ENCODE data around the gene DRAM1. TPM values are rescaled to one million over a fixed set of nuclear protein-coding genes. Genes with fewer than 3 reads are reported as not detected.

DRAM1 gene
- total RNA-seq, 4 donors from 2014 or later = 13.2 to 29.1 (median 21.2) TPM

- Histone ChIP-seq H3K4me3 (no peak overlapping the region), H3K4me1 (no peaks in the 10 kb centered on the region), H3K36me3 (no peaks in the 10 kb centered on the region), H3K27ac (no peak overlapping the region), H3K9me3 (no peaks in the 10 kb centered on the region), H3K27me3 (no peaks in the 10 kb centered on the region)
- no peak for ATAC-seq
- 78% methylated on average over 3 of the region's 5 CpGs; no CpG with 5 or more reads in 1 of the 2 donors for WGBS, 2 donors (ENCODE audit: low coverage in 1 of 2)
- TF ChIP-seq POLR2A (IDR thresholded peaks at IDR 0.05) (no peak), EP300 (IDR thresholded peaks at IDR 0.05) (no peak), POLR2AphosphoS5 (IDR thresholded peaks at IDR 0.05) (no peak)
- TF ChIP-seq, protein P1, sequence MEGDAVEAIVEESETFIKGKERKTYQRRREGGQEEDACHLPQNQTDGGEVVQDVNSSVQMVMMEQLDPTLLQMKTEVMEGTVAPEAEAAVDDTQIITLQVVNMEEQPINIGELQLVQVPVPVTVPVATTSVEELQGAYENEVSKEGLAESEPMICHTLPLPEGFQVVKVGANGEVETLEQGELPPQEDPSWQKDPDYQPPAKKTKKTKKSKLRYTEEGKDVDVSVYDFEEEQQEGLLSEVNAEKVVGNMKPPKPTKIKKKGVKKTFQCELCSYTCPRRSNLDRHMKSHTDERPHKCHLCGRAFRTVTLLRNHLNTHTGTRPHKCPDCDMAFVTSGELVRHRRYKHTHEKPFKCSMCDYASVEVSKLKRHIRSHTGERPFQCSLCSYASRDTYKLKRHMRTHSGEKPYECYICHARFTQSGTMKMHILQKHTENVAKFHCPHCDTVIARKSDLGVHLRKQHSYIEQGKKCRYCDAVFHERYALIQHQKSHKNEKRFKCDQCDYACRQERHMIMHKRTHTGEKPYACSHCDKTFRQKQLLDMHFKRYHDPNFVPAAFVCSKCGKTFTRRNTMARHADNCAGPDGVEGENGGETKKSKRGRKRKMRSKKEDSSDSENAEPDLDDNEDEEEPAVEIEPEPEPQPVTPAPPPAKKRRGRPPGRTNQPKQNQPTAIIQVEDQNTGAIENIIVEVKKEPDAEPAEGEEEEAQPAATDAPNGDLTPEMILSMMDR (IDR thresholded peaks at IDR 0.05) = no peak
These were observed 51.2 kb downstream of the DRAM1 start for GRCh38 chr12:101928556-101928955.

- WGBS, 2 donors (ENCODE audit: low coverage in 1 of 2) = 69 to 88% methylated on average over 6 to 10 of the region's 11 CpGs
These were observed 52.1 kb downstream of the DRAM1 start for GRCh38 chr12:101929365-101930041.

DNA sequence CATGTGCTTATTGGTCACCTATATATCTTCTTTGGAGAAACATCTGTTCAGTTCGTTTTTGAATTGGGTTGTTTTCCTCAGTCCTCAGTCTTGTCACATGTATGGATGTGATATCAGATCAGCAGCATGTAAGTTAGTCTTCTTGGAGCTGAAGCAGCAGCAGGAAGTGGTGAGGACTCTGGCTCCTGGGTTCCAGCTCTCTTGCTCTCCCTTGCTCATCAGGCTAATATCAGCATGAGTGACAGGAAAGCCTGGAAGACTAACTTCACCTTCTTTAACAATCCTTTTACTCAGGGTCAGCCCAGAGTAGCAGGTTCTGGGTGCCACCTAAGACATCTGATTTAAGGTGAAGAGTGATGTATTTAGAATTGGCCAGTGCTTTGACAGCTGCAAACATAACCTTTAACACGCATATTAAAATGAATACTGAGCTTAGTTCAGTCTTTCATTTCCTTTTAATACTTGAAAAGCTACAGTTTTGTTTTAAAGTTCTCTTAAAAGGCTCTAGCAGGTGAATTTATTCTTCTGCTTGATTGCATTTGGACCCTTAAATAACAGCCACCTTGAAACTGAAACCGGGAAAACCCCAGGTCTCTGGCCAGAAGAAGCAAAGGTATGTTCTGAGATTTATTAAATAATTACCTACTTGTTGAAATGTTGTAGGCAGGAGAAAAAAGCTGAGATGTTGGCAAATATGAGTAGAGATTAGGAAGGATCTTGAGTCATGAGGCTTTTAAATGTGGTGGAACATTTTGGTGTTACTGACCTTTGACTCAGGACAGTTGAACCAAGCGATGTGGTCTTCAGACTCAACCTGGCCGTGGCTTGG, 54.3 kb downstream of the DRAM1 start:
- ATAC-seq = no peak
- no peaks in the 10 kb centered on the region for H3K9me3 ChIP-seq
- WGBS, 2 donors (ENCODE audit: low coverage in 1 of 2) = 76 to 82% methylated on average over 5 of the region's 5 CpGs
- no peaks in the 10 kb centered on the region for H3K36me3 ChIP-seq
- H3K27me3 ChIP-seq = no peaks in the 10 kb centered on the region
- TF ChIP-seq POLR2A (IDR thresholded peaks at IDR 0.05) = no peak
- no peak for TF ChIP-seq EP300 (IDR thresholded peaks at IDR 0.05)
- no peak for TF ChIP-seq POLR2AphosphoS5 (IDR thresholded peaks at IDR 0.05)
- TF ChIP-seq, protein P1 (IDR thresholded peaks at IDR 0.05) = no peak
- no peaks in the 10 kb centered on the region for H3K4me1 ChIP-seq
- no peak overlapping the region for H3K27ac ChIP-seq
- H3K4me3 ChIP-seq = no peak overlapping the region

More at GRCh38 chr12:101929365-101930041, 52.1 kb downstream of the DRAM1 start:
- Histone ChIP-seq H3K36me3 (no peaks in the 10 kb centered on the region), H3K4me3 (no peak overlapping the region), H3K27me3 (no peaks in the 10 kb centered on the region), H3K4me1 (no peaks in the 10 kb centered on the region), H3K9me3 (no peaks in the 10 kb centered on the region), H3K27ac (no peak overlapping the region)
- ATAC-seq = no peak
- TF ChIP-seq POLR2AphosphoS5 (IDR thresholded peaks at IDR 0.05) (no peak), POLR2A (IDR thresholded peaks at IDR 0.05) (no peak), EP300 (IDR thresholded peaks at IDR 0.05) (no peak)
- TF ChIP-seq, protein P1 (IDR thresholded peaks at IDR 0.05) = no peak

DNA sequence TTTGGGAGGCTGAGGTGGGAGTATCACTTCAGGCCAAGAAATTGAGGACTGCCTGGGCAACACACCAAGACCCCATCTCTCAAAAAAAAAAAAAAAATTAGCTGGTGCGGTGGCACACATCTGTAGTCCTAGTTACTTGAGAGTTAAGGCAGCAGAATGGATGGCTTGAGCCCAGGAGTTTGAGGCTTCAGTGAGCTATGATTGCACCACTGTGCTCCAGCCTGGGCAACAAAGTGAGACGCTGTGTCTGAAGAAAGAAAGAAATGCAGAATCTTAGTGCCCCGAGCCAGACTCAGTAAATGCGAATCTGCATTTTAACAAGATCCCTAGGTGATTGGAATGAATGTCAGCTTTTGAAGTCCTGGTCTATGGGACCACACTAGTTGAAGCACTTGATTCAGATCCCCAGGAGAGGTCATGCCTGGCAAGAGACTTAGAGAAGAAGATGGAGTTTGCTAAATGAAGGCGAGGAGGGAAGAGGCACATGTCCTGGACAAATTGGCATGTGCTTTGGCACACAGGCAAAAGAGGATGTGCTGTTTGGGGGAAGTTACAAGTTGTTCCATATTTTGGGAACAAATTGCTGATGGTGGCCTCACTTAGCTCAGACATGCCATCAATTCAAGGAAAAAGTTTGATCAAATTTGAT, 56.6 kb downstream of the DRAM1 start:
- H3K9me3 ChIP-seq = no peaks in the 10 kb centered on the region
- no peak for ATAC-seq
- peak overlapping the region in 1 of 4 donors; percentile 50 for H3K27ac ChIP-seq
- TF ChIP-seq POLR2AphosphoS5 (IDR thresholded peaks at IDR 0.05) (no peak), EP300 (IDR thresholded peaks at IDR 0.05) (no peak), POLR2A (IDR thresholded peaks at IDR 0.05) (no peak)
- TF ChIP-seq, protein P1 (IDR thresholded peaks at IDR 0.05) = no peak
- WGBS, 2 donors (ENCODE audit: low coverage in 1 of 2) = 61 to 66% methylated on average over 5 of the region's 5 CpGs
- no peaks in the 10 kb centered on the region for H3K27me3 ChIP-seq
- no peaks in the 10 kb centered on the region for H3K36me3 ChIP-seq
- no peaks in the 10 kb centered on the region for H3K4me1 ChIP-seq
- no peak overlapping the region for H3K4me3 ChIP-seq
